ENCODE measurements around the gene PRODH2. TPM values are rescaled to one million over a fixed set of nuclear protein-coding genes. Genes with fewer than 3 reads are reported as not detected.

Gene PRODH2
- polyA plus RNA-seq, 2 of the 4 experiments (the other 2 are of a cell fraction), result 0.92 to 1.0 TPM

- TF ChIP-seq HMGXB4 (CRISPR knock-in tag; IDR thresholded peaks at IDR 0.05; ENCODE audit: borderline replicate concordance), result no peak
Observed at GRCh38 chr19:35776102-35776788, 36.4 kb downstream of the PRODH2 start (continued).

- Histone ChIP-seq H3K4me2 (peak within 1 kb of the TSS; percentile 96), H3K27ac (peak within 1 kb of the TSS; percentile 47 to 81), H3K4me3 (peak within 1 kb of the TSS; percentile 62), H3K9me3 (no peaks in the 10 kb centered on the region), H3K4me1 (peaks cover 31% of the 10 kb centered on the region)
- peak; percentile 78 to 90 for ATAC-seq
- POLR2A ChIA-PET, result interaction anchor here (1.2 kb wide), 1 partner anchor 27 kb away, joined by 3 read pairs; the partner anchor contains the start of gene LIN37
- CTCF ChIA-PET, result interaction anchor here (0.6 to 3.3 kb wide), 7 partner anchors 13 to 312 kb away, joined by 3 to 23 read pairs (median 4); no protein-coding TSS in a partner anchor
- FAIRE-seq, result peak; percentile 98
- 2% methylated on average over 59 of the region's 82 CpGs for WGBS (ENCODE audit: missing lambda C conversion rate)
- peak; percentile 98 to 99 for DNase-seq (ENCODE audit: low read depth in 1 of 2, low spot score in 1 of 2)
- TF ChIP-seq RARB (CRISPR knock-in tag; IDR thresholded peaks at IDR 0.05) (no peak), JUNB (IDR thresholded peaks at IDR 0.05) (no peak), REST (IDR thresholded peaks at IDR 0.05) (no peak), RFX5 (IDR thresholded peaks at IDR 0.05) (peak; percentile 73), GATA3 (IDR thresholded peaks at IDR 0.05; ENCODE audit: borderline replicate concordance) (no peak), FOXS1 (CRISPR knock-in tag; IDR thresholded peaks at IDR 0.05) (no peak), POLR2AphosphoS2 (conservative IDR thresholded peaks at IDR 0.05; ENCODE audit: low read length) (no peak), ELK1 (IDR thresholded peaks at IDR 0.05; ENCODE audit: low read depth, low read length) (no peak), KDM5A (IDR thresholded peaks at IDR 0.05) (no peak), MAX (IDR thresholded peaks at IDR 0.05) (peak; percentile 47; the same call in 1 of the 2 replicates), NR3C1 (IDR thresholded peaks at IDR 0.05) (no peak), HOXB5 (CRISPR knock-in tag; IDR thresholded peaks at IDR 0.05) (no peak), PBX3 (IDR thresholded peaks at IDR 0.05) (no peak), ZFP36 (IDR thresholded peaks at IDR 0.05; ENCODE audit: borderline replicate concordance, partially characterized antibody) (no peak), HDAC2 (IDR thresholded peaks at IDR 0.05) (no peak), CEBPB (IDR thresholded peaks at IDR 0.05) (no peak), NFE2L2 (conservative IDR thresholded peaks at IDR 0.05; ENCODE audit: low read length) (no peak), EHF (CRISPR knock-in tag; IDR thresholded peaks at IDR 0.05) (no peak), EP300 (IDR thresholded peaks at IDR 0.05) (no peak), CHD4 (IDR thresholded peaks at IDR 0.05; ENCODE audit: borderline replicate concordance) (no peak), RCOR1 (IDR thresholded peaks at IDR 0.05; ENCODE audit: low read depth, low read length) (no peak), ZC3H11A (IDR thresholded peaks at IDR 0.05) (no peak), HMGXB4 (CRISPR knock-in tag; IDR thresholded peaks at IDR 0.05; ENCODE audit: borderline replicate concordance) (no peak), HOXA7 (CRISPR knock-in tag; IDR thresholded peaks at IDR 0.05) (no peak), RAD21 (conservative IDR thresholded peaks at IDR 0.05 in 1 of 2, IDR thresholded peaks at IDR 0.05 in 1 of 2) (0 out of 5 replicates have a peak, but pooled peaks of 1 of the 2 experiments have one; percentile 11), ATOH8 (CRISPR knock-in tag; IDR thresholded peaks at IDR 0.05; ENCODE audit: low read depth) (no peak)
Observed at GRCh38 chr19:35775298-35776101, 37.1 kb downstream of the PRODH2 start, which contains the start of gene ARHGAP33. Gene ARHGAP33 (plus strand): TSS chr19:35775564. CDS start chr19:35775659, 95 bp downstream.

Measured in A549 (cell line).